Chondrocyte (in vitro differentiated cells): ENCODE results near the gene NUDT15. TPM values are rescaled to one million over a fixed set of nuclear protein-coding genes. Genes with fewer than 3 reads are reported as not detected.

Experiments
- DNase-seq: peaks from one replicate; pipeline ENCODE4 v3.0.0; 2021; ENCODE audit warnings: mixed read lengths, low spot score
- H3K27ac Mint-ChIP-seq: one replicate; pipeline ENCODE4 v1.8.0; 2021; ENCODE audit warnings: mild to moderate bottlenecking, moderate library complexity, mixed read lengths; ENCODE audit not compliant: unreplicated experiment
- H3K27me3 Mint-ChIP-seq: 2 replicates; pipeline ENCODE4 v1.8.0; 2021; ENCODE audit warnings: low read depth, mixed read lengths
- H3K36me3 Mint-ChIP-seq: 2 replicates; pipeline ENCODE4 v1.8.0; 2021; ENCODE audit warnings: low read depth, mixed read lengths
- H3K4me1 Mint-ChIP-seq: 2 replicates; pipeline ENCODE4 v1.8.0; 2021; ENCODE audit warnings: low read depth, mild to moderate bottlenecking, mixed read lengths
- H3K4me3 Mint-ChIP-seq: one replicate; pipeline ENCODE4 v1.8.0; 2021; ENCODE audit warnings: mild to moderate bottlenecking, moderate library complexity, mixed read lengths; ENCODE audit not compliant: unreplicated experiment
- H3K9me3 Mint-ChIP-seq: 2 replicates; pipeline ENCODE4 v1.8.0; 2021; ENCODE audit warnings: low read depth, mixed read lengths
- CTCF ChIP-seq: fragments of 200-600 bp; sonication (generic); IDR thresholded peaks from 2 replicates; pipeline ENCODE4 v1.5.0; 2021; ENCODE audit warnings: antibody characterized with exemption, mild to moderate bottlenecking, moderate library complexity
- total RNA-seq: library from RNA; stranded (reverse); gene quantifications from 3 replicates; pipeline ENCODE4 v1.2.1, GENCODE V29; 2021

The NUDT15 gene
- total RNA-seq, 1 donor from 2014 or later, result 9.9 TPM

GRCh38 chr13:48074006-48074405, 36.5 kb downstream of the NUDT15 start:
- peaks cover 35% of the 10 kb centered on the region for H3K36me3 Mint-ChIP-seq
- H3K27me3 Mint-ChIP-seq, result no peaks in the 10 kb centered on the region
- H3K4me1 Mint-ChIP-seq, result no peaks in the 10 kb centered on the region
- no peak overlapping the region for H3K4me3 Mint-ChIP-seq
- peaks cover 14% of the 10 kb centered on the region for H3K9me3 Mint-ChIP-seq
- DNase-seq, result no peak
- TF ChIP-seq CTCF, result no peak
- no peak overlapping the region for H3K27ac Mint-ChIP-seq

GRCh38 chr13:48078251-48078656, 40.7 kb downstream of the NUDT15 start:
- Mint-ChIP-seq H3K36me3 (peaks cover 30% of the 10 kb centered on the region), H3K4me3 (no peak overlapping the region), H3K27ac (no peak overlapping the region), H3K27me3 (no peaks in the 10 kb centered on the region), H3K9me3 (no peaks in the 10 kb centered on the region), H3K4me1 (no peaks in the 10 kb centered on the region)
- TF ChIP-seq CTCF, result peak; percentile 47
- no peak for DNase-seq

GRCh38 chr13:48081739-48082138, 44.2 kb downstream of the NUDT15 start:
- H3K27ac Mint-ChIP-seq, result no peak overlapping the region
- no peak overlapping the region for H3K4me3 Mint-ChIP-seq
- no peaks in the 10 kb centered on the region for H3K27me3 Mint-ChIP-seq
- no peak for DNase-seq
- no peaks in the 10 kb centered on the region for H3K9me3 Mint-ChIP-seq
- peaks cover 24% of the 10 kb centered on the region for H3K36me3 Mint-ChIP-seq
- TF ChIP-seq CTCF, result no peak
- no peaks in the 10 kb centered on the region for H3K4me1 Mint-ChIP-seq

GRCh38 chr13:48086272-48086671, 48.7 kb downstream of the NUDT15 start:
- no peaks in the 10 kb centered on the region for H3K9me3 Mint-ChIP-seq
- peaks cover 9% of the 10 kb centered on the region for H3K36me3 Mint-ChIP-seq
- H3K4me1 Mint-ChIP-seq, result peaks cover 2% of the 10 kb centered on the region
- no peak overlapping the region for H3K4me3 Mint-ChIP-seq
- no peaks in the 10 kb centered on the region for H3K27me3 Mint-ChIP-seq
- no peak overlapping the region for H3K27ac Mint-ChIP-seq
- no peak for DNase-seq
- TF ChIP-seq CTCF, result no peak

- no peak overlapping the region for H3K27ac Mint-ChIP-seq
- H3K27me3 Mint-ChIP-seq, result no peaks in the 10 kb centered on the region
- no peak for TF ChIP-seq CTCF
- DNase-seq, result no peak
- peaks cover 32% of the 10 kb centered on the region for H3K4me1 Mint-ChIP-seq
- H3K36me3 Mint-ChIP-seq, result no peaks in the 10 kb centered on the region
- peaks cover 3% of the 10 kb centered on the region for H3K9me3 Mint-ChIP-seq
- H3K4me3 Mint-ChIP-seq, result peak overlapping the region; percentile 97
Observed at GRCh38 chr13:48093588-48093987, 56.1 kb downstream of the NUDT15 start.
